ENCODE measurements around the gene TM2D1. TPM values are rescaled to one million over a fixed set of nuclear protein-coding genes. Genes with fewer than 3 reads are reported as not detected.

Gene TM2D1
- total RNA-seq, 6 donors from 2014 or later, result 26.3 to 86.6 (median 49.2) TPM

DNA sequence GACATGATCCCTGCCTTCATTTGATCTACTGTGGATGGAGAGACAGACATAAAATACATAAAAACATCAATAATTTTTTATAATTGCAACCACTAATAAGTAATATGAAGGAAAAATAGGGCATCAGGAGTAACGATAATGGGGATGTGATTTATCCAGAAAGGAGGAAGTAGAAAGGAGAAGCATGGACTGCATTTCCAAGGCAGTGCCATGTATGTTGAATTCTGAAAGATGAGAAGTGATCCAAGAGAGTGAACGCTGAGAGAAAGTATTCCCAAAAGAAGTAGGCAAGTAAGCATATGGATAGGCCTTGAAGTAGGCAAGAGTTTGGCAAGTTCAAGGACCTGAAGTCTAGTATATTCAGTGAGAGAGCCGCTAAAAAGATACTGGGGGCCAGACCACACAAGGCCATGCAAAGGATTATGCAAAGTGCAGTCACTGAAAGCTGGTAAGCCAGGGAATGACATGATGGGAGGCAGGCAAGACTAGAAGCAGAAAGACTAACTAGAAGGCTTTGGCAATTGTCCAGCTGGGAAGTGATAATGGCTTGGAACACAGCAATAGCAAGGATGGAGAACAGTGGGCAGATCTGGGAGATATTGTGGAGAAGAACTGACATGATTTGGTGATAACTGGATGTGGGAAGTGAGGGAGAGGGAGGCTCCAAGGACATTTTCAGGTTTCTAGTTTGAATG, 85.9 kb downstream of the TM2D1 start:
- DNase-seq (no peak), ATAC-seq (ENCODE audit: low FRiP score in 2 of 2) (no peak)
- Histone ChIP-seq H3K4me1 (peaks cover 0 to 13% (median 3%) of the 10 kb centered on the region in 4 donors), H3K4me3 (no peak overlapping the region), H3K27ac (peak overlapping the region; percentile 17 to 75 (median 54)), H3K36me3 (no peaks in the 10 kb centered on the region), H3K27me3 (no peaks in the 10 kb centered on the region), H3K9me3 (no peaks in the 10 kb centered on the region)
- WGBS, 2 donors, result 84 to 85% methylated on average over 3 of the region's 3 CpGs
- TF ChIP-seq POLR2A (IDR thresholded peaks at IDR 0.05) (no peak), POLR2AphosphoS5 (IDR thresholded peaks at IDR 0.05) (no peak), EP300 (IDR thresholded peaks at IDR 0.05) (no peak)
- TF ChIP-seq, protein P1, sequence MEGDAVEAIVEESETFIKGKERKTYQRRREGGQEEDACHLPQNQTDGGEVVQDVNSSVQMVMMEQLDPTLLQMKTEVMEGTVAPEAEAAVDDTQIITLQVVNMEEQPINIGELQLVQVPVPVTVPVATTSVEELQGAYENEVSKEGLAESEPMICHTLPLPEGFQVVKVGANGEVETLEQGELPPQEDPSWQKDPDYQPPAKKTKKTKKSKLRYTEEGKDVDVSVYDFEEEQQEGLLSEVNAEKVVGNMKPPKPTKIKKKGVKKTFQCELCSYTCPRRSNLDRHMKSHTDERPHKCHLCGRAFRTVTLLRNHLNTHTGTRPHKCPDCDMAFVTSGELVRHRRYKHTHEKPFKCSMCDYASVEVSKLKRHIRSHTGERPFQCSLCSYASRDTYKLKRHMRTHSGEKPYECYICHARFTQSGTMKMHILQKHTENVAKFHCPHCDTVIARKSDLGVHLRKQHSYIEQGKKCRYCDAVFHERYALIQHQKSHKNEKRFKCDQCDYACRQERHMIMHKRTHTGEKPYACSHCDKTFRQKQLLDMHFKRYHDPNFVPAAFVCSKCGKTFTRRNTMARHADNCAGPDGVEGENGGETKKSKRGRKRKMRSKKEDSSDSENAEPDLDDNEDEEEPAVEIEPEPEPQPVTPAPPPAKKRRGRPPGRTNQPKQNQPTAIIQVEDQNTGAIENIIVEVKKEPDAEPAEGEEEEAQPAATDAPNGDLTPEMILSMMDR (IDR thresholded peaks at IDR 0.05), result no peak

DNA sequence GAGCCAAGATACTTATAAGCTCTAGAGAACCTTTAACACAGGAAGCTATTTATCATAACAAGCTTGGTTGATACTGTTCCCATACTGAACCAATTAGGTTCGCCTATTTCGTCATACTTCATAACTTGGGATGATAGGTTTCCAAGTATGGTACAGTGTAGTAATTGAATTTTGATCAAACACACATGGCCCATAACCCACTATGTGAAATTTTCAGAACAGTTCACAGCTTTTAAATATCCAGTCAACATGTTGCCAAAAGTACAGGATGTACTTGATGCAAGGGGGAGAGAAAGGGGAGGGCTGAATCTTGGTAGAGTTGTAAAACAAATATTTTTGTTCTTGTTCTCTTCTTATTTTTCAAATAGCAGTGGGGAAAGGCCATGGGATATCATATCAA, 86.6 kb downstream of the TM2D1 start:
- DNase-seq, result no peak
- H3K4me1 ChIP-seq, result peaks cover 0 to 13% (median 3%) of the 10 kb centered on the region in 4 donors
- no peak overlapping the region for H3K4me3 ChIP-seq
- H3K9me3 ChIP-seq, result no peaks in the 10 kb centered on the region
- H3K27me3 ChIP-seq, result no peaks in the 10 kb centered on the region
- no peaks in the 10 kb centered on the region for H3K36me3 ChIP-seq
- TF ChIP-seq POLR2AphosphoS5 (IDR thresholded peaks at IDR 0.05) (peak in 1 of 2 donors; percentile 74), EP300 (IDR thresholded peaks at IDR 0.05) (peak in 2 of 4 donors; percentile 81), POLR2A (IDR thresholded peaks at IDR 0.05) (no peak)
- TF ChIP-seq, protein P1 (IDR thresholded peaks at IDR 0.05), result no peak
- ATAC-seq (ENCODE audit: low FRiP score in 2 of 2), result peak; percentile 58 to 76
- 60 to 70% methylated on average over 2 of the region's 2 CpGs for WGBS, 2 donors
- H3K27ac ChIP-seq, result no peak overlapping the region

DNA sequence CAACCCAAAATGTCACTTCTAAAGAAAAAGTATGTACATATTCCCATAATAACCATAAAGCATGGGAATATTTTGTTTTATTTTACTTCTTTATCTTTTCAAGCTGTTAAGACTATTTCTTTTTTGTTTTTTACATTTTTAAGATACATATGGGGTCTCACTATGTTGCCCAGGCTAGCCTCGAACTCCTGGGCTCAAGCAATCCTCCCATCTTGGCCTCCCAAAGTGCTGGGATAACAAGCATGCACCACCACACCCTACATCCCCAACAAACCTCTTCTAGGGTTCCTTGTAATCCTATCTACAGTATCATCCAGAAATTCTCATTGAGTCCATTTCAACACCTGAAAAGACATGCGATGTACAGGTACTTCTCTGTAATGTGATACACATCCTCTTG, 87.5 kb downstream of the TM2D1 start:
- Histone ChIP-seq H3K4me1 (peaks cover 0 to 13% (median 3%) of the 10 kb centered on the region in 4 donors), H3K36me3 (no peaks in the 10 kb centered on the region), H3K9me3 (no peaks in the 10 kb centered on the region), H3K27ac (peak overlapping the region in 1 of 4 donors; percentile 61), H3K27me3 (no peaks in the 10 kb centered on the region), H3K4me3 (no peak overlapping the region)
- DNase-seq (no peak), ATAC-seq (ENCODE audit: low FRiP score in 2 of 2) (no peak)
- TF ChIP-seq, protein P1 (IDR thresholded peaks at IDR 0.05), result no peak
- TF ChIP-seq POLR2AphosphoS5 (IDR thresholded peaks at IDR 0.05) (no peak), POLR2A (IDR thresholded peaks at IDR 0.05) (no peak), EP300 (IDR thresholded peaks at IDR 0.05) (no peak)
- 91 to 100% methylated on average over 2 of the region's 2 CpGs for WGBS, 2 donors

DNA sequence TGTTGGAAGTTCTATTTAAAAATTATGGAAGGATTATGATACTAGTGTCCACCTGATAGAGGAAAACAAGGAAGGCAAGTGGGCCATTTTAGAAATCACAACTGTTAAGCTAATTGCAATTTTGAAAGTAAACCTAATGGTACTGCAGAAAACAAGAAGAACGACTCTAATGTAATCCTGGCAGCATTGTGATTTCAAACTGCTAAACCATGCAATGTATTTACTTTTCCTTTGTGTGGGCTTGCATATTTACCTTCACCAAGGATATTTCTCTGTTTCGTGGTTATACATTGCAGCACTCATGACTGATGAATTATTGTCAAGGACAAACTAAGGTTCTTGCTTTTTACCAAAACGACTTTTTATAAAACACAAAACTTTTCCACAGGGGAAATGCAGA, 88.1 kb downstream of the TM2D1 start:
- Histone ChIP-seq H3K36me3 (no peaks in the 10 kb centered on the region), H3K9me3 (no peaks in the 10 kb centered on the region), H3K4me3 (no peak overlapping the region), H3K27me3 (no peaks in the 10 kb centered on the region), H3K27ac (peak overlapping the region in 1 of 4 donors; percentile 61), H3K4me1 (peaks cover 0 to 13% (median 3%) of the 10 kb centered on the region in 4 donors)
- DNase-seq (no peak), ATAC-seq (ENCODE audit: low FRiP score in 2 of 2) (no peak)
- 53% methylated on average over 3 of the region's 3 CpGs for WGBS, 2 donors
- TF ChIP-seq EP300 (IDR thresholded peaks at IDR 0.05), result peak in 1 of 4 donors; percentile 9
- TF ChIP-seq, protein P1 (IDR thresholded peaks at IDR 0.05), result no peak

DNA sequence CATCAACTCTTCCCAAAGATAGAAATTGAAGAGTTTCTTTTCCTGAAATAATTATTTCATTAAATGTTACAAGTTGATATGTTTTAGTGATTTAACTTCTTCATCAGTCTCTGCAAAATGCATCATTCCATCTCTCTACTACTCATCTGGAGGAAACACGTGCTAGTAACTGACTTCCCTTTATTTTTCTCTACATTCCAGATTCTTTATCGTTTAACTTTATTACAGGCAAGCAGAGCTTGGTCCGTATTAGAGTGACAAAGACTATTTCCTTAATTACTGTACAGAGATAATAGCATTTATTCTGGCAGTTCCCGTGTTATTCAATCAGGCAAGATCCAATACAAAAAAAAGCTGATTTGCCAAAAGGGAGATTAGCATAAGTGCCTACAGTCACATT, 88.6 kb downstream of the TM2D1 start:
- ATAC-seq (ENCODE audit: low FRiP score in 2 of 2), result no peak
- Histone ChIP-seq H3K9me3 (no peaks in the 10 kb centered on the region), H3K36me3 (no peaks in the 10 kb centered on the region), H3K4me3 (no peak overlapping the region), H3K4me1 (peaks cover 0 to 10% (median under 1%) of the 10 kb centered on the region in 4 donors), H3K27ac (no peak overlapping the region), H3K27me3 (no peaks in the 10 kb centered on the region)
- 46 to 50% methylated on average over 4 of the region's 4 CpGs for WGBS, 2 donors
- no peak for DNase-seq
- no peak for TF ChIP-seq EP300 (IDR thresholded peaks at IDR 0.05)
- no peak for TF ChIP-seq POLR2A (IDR thresholded peaks at IDR 0.05)
- TF ChIP-seq POLR2AphosphoS5 (IDR thresholded peaks at IDR 0.05), result no peak
- TF ChIP-seq, protein P1 (IDR thresholded peaks at IDR 0.05), result no peak

All from upper lobe of left lung (tissue), 6 donors.